ENCODE measurements around the gene ABCC1. TPM values are rescaled to one million over a fixed set of nuclear protein-coding genes. Genes with fewer than 3 reads are reported as not detected.
A peak's percentile ranks its signal among the peaks of the same experiment; 100 is the strongest.

The ABCC1 gene
- total RNA-seq, 2 donors from 2014 or later, result 78.0 to 84.0 TPM

DNA sequence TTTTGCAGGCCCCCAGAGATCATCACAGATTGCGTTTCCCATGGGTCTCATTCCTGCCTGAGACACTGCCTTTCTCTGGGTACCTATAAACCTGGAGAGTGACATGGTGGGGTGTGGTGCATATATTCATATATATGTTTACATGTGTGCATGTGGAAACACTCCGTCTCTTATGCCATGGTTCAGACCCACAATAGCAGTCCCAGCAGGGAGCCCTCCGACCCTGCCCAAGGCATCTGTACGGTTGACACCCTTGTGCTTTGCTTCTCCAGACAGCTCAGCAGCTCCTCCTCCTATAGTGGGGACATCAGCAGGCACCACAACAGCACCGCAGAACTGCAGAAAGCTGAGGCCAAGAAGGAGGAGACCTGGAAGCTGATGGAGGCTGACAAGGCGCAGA is 157.1 kb downstream of the ABCC1 start:
- no peak overlapping the region for H3K4me3 Mint-ChIP-seq
- H3K9me3 Mint-ChIP-seq, result no peaks in the 10 kb centered on the region
- no peaks in the 10 kb centered on the region for H3K27me3 Mint-ChIP-seq
- no peak for ATAC-seq (replicated peaks)
- H3K36me3 Mint-ChIP-seq (ENCODE audit: low read depth), result peaks cover 97% of the 10 kb centered on the region
- H3K4me1 Mint-ChIP-seq, result peaks cover 3% of the 10 kb centered on the region
- no peak overlapping the region for H3K27ac Mint-ChIP-seq

DNA sequence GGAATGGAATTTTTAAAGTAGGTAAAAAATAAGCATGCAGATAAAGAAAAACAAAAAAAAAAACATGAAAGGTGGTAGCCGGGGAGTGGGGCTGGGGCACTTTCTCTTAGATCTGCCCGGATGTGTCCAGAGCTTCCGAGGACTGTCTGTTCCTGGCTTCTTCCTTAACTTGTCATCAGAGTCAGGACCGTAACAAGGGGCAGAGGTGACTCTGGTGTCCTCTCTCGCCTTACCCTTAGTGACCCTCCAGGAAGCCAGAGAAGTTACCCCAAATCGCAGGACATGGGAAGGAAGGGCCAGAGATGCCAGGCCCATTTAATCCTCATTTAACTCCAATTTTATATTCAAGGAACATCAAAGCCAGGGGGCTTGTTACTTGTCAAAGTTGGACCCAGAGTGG is 158.4 kb downstream of the ABCC1 start:
- no peaks in the 10 kb centered on the region for H3K27me3 Mint-ChIP-seq
- ATAC-seq (replicated peaks), result no peak
- H3K4me3 Mint-ChIP-seq, result no peak overlapping the region
- peaks cover 97% of the 10 kb centered on the region for H3K36me3 Mint-ChIP-seq (ENCODE audit: low read depth)
- no peaks in the 10 kb centered on the region for H3K4me1 Mint-ChIP-seq
- no peak overlapping the region for H3K27ac Mint-ChIP-seq
- no peaks in the 10 kb centered on the region for H3K9me3 Mint-ChIP-seq

DNA sequence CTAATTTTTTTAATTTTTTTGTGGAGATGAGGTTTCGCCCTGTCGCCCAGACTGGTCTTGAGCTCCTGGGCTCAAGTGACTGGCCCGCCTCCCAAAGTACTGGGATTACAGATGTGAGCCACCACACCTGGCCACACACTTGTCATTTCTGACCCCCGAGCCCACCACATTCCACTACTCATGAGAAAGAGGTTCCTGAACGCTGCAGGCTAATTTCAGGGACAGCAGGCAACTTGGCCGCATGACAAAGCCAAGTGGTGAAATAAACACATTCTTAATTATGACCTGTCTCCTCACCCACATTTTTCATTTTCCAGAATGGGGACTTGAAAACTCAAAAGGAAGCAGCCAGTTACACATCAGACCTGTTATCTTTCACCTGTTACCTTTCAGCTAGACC is 159.3 kb downstream of the ABCC1 start:
- no peaks in the 10 kb centered on the region for H3K9me3 Mint-ChIP-seq
- H3K27me3 Mint-ChIP-seq, result no peaks in the 10 kb centered on the region
- H3K4me1 Mint-ChIP-seq, result no peaks in the 10 kb centered on the region
- H3K4me3 Mint-ChIP-seq, result no peak overlapping the region
- peak; percentile 19 for ATAC-seq (replicated peaks)
- H3K27ac Mint-ChIP-seq, result no peak overlapping the region
- H3K36me3 Mint-ChIP-seq (ENCODE audit: low read depth), result peaks cover 97% of the 10 kb centered on the region

DNA sequence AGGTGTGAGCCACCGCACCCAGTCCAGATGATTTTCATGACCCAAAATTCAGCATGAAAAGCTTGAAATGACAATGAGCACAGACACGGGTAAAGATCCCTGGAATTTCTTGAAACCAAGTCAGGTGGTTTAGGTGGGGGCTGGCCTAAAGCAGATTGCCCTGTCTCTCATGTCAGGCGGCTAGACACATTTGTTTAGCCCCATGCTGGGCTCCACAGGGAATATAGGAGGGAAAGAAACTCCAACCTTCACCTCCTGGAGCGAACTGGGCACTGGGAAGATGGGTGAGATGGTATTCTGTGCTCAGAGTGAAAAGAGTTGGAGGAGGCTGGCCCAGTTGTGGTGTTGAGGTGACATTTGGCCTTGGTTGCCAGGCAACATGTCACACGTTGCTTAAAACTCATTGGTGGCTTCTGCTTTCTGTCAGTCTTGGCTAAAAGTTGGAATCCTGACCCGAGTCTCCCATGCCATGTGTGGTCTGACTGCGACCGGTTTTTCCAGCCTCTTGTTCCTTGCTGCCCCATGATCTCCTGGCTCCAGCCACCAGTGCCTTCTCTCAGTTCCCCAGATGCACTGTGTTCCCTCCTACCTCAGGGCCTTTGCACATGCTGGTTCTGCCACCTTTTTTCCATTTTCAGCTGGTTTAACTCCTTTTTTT is 160.2 kb downstream of the ABCC1 start:
- Mint-ChIP-seq H3K27ac (no peak overlapping the region), H3K4me1 (no peaks in the 10 kb centered on the region), H3K36me3 (ENCODE audit: low read depth) (peaks cover 98% of the 10 kb centered on the region), H3K4me3 (no peak overlapping the region), H3K27me3 (no peaks in the 10 kb centered on the region), H3K9me3 (no peaks in the 10 kb centered on the region)
- ATAC-seq (replicated peaks), result no peak

DNA sequence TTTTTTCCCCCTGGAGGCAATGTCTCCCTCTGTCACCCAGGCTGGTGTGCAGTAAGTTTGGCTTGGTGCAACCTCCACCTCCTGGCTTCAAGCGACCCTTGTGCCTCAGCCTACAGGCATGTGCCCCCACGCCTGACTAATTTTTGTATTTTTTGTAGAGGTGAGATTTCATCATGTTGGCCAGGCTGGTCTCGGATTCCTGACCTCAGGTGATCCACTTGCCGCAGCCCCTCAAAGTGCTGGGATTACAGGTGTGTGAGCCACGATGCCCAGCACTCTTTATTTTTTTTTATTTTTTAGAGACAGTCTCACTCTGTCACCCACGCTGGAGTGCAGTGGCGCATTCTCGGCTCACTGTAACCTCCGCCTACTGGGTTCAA is 160.7 kb downstream of the ABCC1 start:
- H3K27ac Mint-ChIP-seq, result no peak overlapping the region
- no peaks in the 10 kb centered on the region for H3K9me3 Mint-ChIP-seq
- no peak for ATAC-seq (replicated peaks)
- H3K36me3 Mint-ChIP-seq (ENCODE audit: low read depth), result peaks cover 100% of the 10 kb centered on the region
- H3K4me3 Mint-ChIP-seq, result no peak overlapping the region
- H3K4me1 Mint-ChIP-seq, result no peaks in the 10 kb centered on the region
- no peaks in the 10 kb centered on the region for H3K27me3 Mint-ChIP-seq

DNA sequence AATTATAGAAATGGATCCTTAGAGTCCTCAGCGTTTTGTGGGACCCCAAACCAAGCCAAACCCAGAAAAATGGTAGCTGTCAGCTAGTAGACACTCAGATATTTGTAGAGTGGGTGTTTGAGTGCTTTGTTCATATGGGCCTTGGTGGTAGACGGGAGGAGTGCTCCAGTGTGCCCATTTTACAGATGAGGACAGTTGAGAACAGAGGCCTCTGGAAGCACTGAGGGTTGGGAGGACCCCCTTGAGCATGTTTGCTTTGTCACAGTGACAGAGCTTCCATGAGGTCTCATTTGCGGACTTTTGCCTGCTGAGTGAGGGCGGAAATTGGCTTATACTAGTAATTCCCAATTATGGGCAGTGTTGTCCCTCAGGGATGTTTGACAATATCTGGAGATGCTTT is 162.2 kb downstream of the ABCC1 start:
- no peaks in the 10 kb centered on the region for H3K4me1 Mint-ChIP-seq
- H3K9me3 Mint-ChIP-seq, result no peaks in the 10 kb centered on the region
- H3K4me3 Mint-ChIP-seq, result no peak overlapping the region
- ATAC-seq (replicated peaks), result no peak
- H3K27me3 Mint-ChIP-seq, result no peaks in the 10 kb centered on the region
- peaks cover 100% of the 10 kb centered on the region for H3K36me3 Mint-ChIP-seq (ENCODE audit: low read depth)
- no peak overlapping the region for H3K27ac Mint-ChIP-seq

DNA sequence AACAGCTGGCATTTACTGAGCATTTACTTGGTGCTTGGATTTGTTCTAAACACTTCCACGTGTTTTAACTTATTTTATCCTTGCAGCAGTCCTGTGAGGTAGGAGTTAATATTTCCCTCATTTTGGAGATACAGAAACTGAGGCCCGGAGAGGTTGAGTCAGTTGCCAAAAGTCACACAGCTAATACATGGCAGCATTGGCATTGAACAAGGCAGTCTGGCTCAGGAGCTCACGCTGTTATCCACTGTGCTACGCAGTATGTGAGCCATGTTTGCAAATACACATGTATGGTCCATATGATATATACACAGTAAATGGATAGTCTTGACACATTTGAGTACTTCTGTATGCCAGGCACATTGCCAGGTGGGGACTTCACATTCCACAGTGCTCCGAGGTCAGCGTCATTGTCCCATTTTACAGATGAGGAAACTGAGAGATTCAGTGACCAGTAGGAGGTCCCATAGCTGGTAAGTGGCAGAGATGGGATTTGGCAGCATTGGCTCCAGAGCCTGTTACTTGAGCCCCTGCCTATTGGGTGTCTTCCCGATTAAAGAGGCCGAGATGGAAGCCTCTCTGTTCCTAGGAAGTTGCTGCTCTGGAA is 163.1 kb downstream of the ABCC1 start:
- Mint-ChIP-seq H3K27me3 (no peaks in the 10 kb centered on the region), H3K36me3 (ENCODE audit: low read depth) (peaks cover 100% of the 10 kb centered on the region), H3K27ac (no peak overlapping the region), H3K9me3 (no peaks in the 10 kb centered on the region), H3K4me3 (no peak overlapping the region), H3K4me1 (no peaks in the 10 kb centered on the region)
- no peak for ATAC-seq (replicated peaks)

DNA sequence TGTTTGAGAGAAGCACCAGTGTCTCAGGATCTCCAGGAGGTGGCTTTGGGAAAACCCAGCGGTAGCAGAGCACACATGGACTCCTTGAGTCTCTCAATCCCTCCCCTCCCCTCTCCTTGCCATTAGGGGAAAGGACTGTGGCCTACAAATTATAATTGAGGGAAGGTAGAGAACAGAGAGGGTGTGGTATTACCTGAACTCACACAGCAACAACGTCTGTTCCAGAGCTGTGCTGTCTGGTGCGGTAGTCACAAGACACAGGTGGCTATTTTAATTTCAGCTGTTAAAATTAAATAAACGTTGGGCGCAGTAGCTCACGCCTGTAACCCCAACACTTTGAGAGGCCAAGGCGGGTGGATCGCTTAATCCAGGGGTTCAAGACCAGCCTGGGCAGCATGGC is 163.7 kb downstream of the ABCC1 start:
- H3K27ac Mint-ChIP-seq, result no peak overlapping the region
- no peaks in the 10 kb centered on the region for H3K4me1 Mint-ChIP-seq
- peaks cover 100% of the 10 kb centered on the region for H3K36me3 Mint-ChIP-seq (ENCODE audit: low read depth)
- no peaks in the 10 kb centered on the region for H3K27me3 Mint-ChIP-seq
- no peaks in the 10 kb centered on the region for H3K9me3 Mint-ChIP-seq
- no peak for ATAC-seq (replicated peaks)
- H3K4me3 Mint-ChIP-seq, result no peak overlapping the region

DNA sequence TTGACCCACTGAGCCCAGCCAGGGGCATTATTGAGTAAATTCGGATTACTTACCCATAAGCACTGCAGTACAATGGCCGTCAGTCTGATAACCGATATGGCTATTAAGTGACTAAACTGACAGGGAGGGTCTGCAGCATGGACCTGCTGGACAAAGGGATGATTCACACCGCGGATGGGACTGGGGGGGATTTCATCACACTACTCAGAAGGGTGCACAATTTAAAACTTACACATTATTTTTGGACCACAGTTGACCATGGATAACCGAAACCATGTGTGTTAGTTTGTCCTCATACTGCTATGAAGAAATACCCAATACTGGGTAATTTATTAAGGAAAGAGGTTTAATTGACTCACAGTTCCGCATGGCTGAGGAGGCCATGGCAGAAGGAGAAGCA is 167.4 kb downstream of the ABCC1 start:
- Mint-ChIP-seq H3K27ac (no peak overlapping the region), H3K4me3 (no peak overlapping the region), H3K9me3 (no peaks in the 10 kb centered on the region), H3K27me3 (no peaks in the 10 kb centered on the region), H3K36me3 (ENCODE audit: low read depth) (peaks cover 100% of the 10 kb centered on the region), H3K4me1 (peaks cover 11% of the 10 kb centered on the region)
- ATAC-seq (replicated peaks), result no peak

DNA sequence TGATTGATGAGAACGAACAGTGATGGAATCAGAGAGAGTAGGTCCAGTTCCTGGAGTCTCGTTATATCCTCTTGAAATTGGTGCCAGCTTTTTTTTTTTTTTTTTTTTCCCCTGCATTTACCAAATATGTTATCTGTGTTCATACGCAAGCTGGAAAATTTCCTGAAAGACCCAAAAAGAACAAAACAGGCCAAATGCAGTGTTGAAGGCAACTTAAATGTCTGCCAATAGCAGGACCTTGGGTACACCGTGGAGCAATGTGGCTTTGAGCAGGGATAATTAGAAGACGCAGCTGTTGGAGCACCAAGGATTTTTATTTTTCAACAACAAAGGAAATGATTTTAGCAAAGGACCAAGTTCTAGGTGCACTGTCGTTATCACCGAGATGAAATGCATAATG is 168.9 kb downstream of the ABCC1 start:
- no peak for ATAC-seq (replicated peaks)
- Mint-ChIP-seq H3K4me3 (no peak overlapping the region), H3K36me3 (ENCODE audit: low read depth) (peaks cover 100% of the 10 kb centered on the region), H3K27me3 (no peaks in the 10 kb centered on the region), H3K4me1 (peaks cover 11% of the 10 kb centered on the region), H3K27ac (no peak overlapping the region), H3K9me3 (no peaks in the 10 kb centered on the region)

DNA sequence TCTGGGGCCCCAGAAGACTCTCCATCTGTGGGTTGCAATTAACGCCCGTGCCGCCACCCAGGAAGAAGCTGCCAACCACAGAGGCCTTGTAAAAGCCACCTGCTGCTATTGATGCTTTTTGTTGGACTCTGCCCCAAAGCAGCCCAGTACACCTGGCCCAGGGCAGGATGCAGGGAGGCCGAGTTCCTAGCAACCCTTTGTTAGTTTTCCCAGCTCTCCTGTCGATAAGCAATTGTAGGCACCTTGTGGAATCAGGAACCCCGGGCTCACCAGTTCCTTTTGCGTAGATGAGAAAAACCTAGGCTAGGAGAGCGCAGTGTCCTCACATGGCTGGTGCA is 170.6 kb downstream of the ABCC1 start:
- H3K4me1 Mint-ChIP-seq, result peaks cover 11% of the 10 kb centered on the region
- no peaks in the 10 kb centered on the region for H3K27me3 Mint-ChIP-seq
- ATAC-seq (replicated peaks), result no peak
- H3K9me3 Mint-ChIP-seq, result peaks cover 3% of the 10 kb centered on the region
- H3K4me3 Mint-ChIP-seq, result no peak overlapping the region
- peaks cover 100% of the 10 kb centered on the region for H3K36me3 Mint-ChIP-seq (ENCODE audit: low read depth)
- H3K27ac Mint-ChIP-seq, result peak overlapping the region; percentile 79

DNA sequence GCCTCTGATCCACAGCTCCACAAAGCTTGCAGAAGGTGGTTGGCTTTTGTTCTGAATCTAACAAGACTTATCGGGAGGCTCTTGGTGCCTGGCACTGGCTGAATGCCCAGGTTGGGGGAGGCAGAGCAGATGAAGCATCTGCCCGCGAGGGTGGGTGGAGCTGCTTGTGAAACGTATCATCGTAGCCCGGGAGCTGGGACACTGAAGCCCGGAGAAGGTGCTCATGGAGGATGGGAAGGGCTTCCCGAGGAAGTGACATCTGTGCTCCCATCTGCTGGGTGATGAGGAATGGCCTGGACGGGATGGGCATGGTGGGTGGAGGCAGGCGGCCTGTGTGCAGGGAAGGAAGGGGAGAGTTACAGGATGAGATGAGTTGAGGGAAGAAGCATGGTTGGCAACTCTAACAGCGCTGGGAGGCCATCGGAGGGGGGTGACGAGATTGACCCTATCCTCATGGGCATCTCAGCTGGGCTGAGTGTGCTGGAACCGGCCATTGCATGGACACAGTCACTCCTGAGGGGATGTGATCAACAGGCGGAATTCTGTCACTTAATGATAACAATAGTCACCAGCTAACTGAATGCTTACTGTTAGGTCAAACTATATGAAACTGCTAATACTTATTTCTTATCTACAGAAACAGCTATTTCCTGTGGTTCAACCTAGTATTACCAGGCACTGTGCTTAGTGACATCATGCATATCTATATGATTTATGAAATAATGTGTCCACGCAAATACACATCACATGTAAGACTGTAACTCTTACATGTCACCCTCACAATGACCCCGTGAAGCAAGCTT is 171.2 kb downstream of the ABCC1 start:
- Mint-ChIP-seq H3K27ac (peak overlapping the region; percentile 79), H3K4me3 (no peak overlapping the region), H3K9me3 (peaks cover 3% of the 10 kb centered on the region), H3K36me3 (ENCODE audit: low read depth) (peaks cover 100% of the 10 kb centered on the region), H3K27me3 (no peaks in the 10 kb centered on the region), H3K4me1 (peaks cover 11% of the 10 kb centered on the region)
- ATAC-seq (replicated peaks), result no peak

DNA sequence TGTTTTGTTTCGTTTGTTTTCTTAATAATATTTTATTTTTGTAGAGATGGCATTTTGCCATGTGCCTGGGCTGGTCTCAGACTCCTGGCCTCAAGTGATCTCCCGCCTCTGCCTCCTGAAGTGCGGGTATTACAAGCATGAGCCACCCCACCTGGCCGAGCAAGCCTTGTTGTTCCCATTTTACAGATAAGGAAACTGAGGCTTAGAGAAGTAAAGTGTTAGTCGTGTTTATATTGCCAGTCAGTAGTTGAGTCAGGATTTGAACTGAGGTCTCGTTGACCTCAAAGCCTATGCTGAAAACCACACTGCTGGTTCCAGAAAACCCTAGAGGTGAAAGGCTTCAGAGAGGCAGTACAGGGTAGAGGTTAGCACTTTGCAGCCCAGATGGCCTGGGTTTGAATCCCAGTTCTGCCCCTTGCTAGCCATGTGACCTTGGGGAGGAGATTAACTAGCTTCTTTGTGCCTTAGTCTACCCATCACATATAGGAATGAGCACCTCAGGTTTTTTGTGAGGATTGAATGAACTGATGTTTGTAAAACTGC is 171.8 kb downstream of the ABCC1 start:
- Mint-ChIP-seq H3K9me3 (peaks cover 3% of the 10 kb centered on the region), H3K4me3 (no peak overlapping the region), H3K27ac (peak overlapping the region; percentile 79), H3K36me3 (ENCODE audit: low read depth) (peaks cover 100% of the 10 kb centered on the region), H3K27me3 (no peaks in the 10 kb centered on the region), H3K4me1 (peaks cover 11% of the 10 kb centered on the region)
- ATAC-seq (replicated peaks), result peak; percentile 26

DNA sequence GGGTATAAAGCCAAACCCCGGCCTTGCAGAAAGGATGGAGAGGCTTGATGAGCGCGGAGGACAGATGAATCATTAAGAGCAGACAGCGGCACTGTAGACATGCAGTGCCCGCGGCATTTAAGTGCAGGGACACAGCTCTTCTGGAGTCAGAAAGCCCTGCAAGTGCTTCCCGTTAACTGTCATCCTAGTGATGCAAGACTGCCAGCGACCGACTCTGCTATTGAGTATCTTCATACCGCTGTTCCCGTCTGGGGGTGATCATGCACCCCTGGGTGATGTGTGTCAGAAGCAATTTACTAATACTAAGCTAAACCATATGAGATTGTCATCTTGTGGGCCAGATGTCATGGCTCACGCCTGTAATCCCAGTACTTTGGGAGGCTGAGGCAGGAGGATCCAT is 172.8 kb downstream of the ABCC1 start:
- H3K4me3 Mint-ChIP-seq, result no peak overlapping the region
- H3K36me3 Mint-ChIP-seq (ENCODE audit: low read depth), result peaks cover 100% of the 10 kb centered on the region
- H3K9me3 Mint-ChIP-seq, result peaks cover 3% of the 10 kb centered on the region
- H3K27me3 Mint-ChIP-seq, result no peaks in the 10 kb centered on the region
- no peak overlapping the region for H3K27ac Mint-ChIP-seq
- H3K4me1 Mint-ChIP-seq, result peaks cover 11% of the 10 kb centered on the region
- ATAC-seq (replicated peaks), result no peak

DNA sequence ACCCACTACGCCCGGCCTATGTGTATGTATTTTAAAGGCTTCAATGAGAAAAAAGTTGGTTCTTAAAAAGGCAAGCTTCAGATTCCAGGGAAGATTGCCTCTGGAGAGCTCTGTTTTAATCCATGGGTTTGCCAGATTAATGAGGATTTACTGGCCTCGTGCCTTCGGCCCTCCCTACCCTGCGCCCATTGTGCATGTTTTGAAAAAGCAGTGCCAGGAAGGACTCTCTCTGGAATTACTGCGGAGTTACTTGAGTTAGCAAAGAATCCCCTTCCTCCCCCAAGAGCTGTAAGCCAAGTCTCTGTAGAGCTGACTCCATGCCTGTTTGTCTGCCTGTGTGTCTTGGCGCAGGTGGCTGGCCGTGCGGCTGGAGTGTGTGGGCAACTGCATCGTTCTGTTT is 175.0 kb downstream of the ABCC1 start:
- ATAC-seq (replicated peaks), result no peak
- Mint-ChIP-seq H3K36me3 (ENCODE audit: low read depth) (peaks cover 100% of the 10 kb centered on the region), H3K4me3 (no peak overlapping the region), H3K9me3 (peaks cover 3% of the 10 kb centered on the region), H3K27me3 (no peaks in the 10 kb centered on the region), H3K27ac (peak overlapping the region; percentile 9), H3K4me1 (peaks cover 10% of the 10 kb centered on the region)
